ENCODE results near the gene APBB2.

GRCh38 chr4:41148931-41149330, 65.4 kb downstream of the APBB2 start:
- no peak for TF ChIP-seq GABPA (IDR thresholded peaks at IDR 0.05; ENCODE audit: low read depth)
- TF ChIP-seq CTCF (IDR thresholded peaks at IDR 0.05 in 2 of 3, conservative IDR thresholded peaks at IDR 0.05 in 1 of 3; ENCODE audit: control insufficient read depth in 2 of 3, extremely low read depth in 1 of 3, insufficient read depth in 1 of 3, low read depth in 3 of 3, low read length in 3 of 3), result no peak
- no peak for TF ChIP-seq BCL3 (IDR thresholded peaks at IDR 0.05; ENCODE audit: borderline replicate concordance, insufficient read depth, low read depth, low read length, poor library complexity, severe bottlenecking)
- no peak for TF ChIP-seq POLR2A (IDR thresholded peaks at IDR 0.05; ENCODE audit: low read depth, low read length)
- no peak for TF ChIP-seq YY1 (IDR thresholded peaks at IDR 0.05; ENCODE audit: low read depth, low read length)
